Activated CD4-positive, alpha-beta T cell treated with anti-CD3 and anti-CD28 coated beads, Interleukin-2, amount 10 ng/mL, durations not matched to agents 24 days and 14 days (primary cell): ENCODE results near the gene TRAM1L1. TPM values are rescaled to one million over a fixed set of nuclear protein-coding genes. Genes with fewer than 3 reads are reported as not detected.
A peak's percentile ranks its signal among the peaks of the same experiment; 100 is the strongest.

Source experiments
- DNase-seq: peaks from one replicate; pipeline ENCODE4 v3.0.0; 2022
- H3K27ac Mint-ChIP-seq: one replicate; pipeline ENCODE4 v1.8.0; 2022; ENCODE audit warnings: mild to moderate bottlenecking, mixed read lengths
- H3K27me3 Mint-ChIP-seq: one replicate; pipeline ENCODE4 v1.8.0; 2022; ENCODE audit warnings: mixed read lengths
- H3K36me3 Mint-ChIP-seq: one replicate; pipeline ENCODE4 v1.8.0; 2022; ENCODE audit warnings: low read depth, mild to moderate bottlenecking, mixed read lengths
- H3K4me1 Mint-ChIP-seq: one replicate; pipeline ENCODE4 v1.8.0; 2021; ENCODE audit warnings: mixed read lengths
- H3K4me3 Mint-ChIP-seq: one replicate; pipeline ENCODE4 v1.8.0; 2022; ENCODE audit warnings: mild to moderate bottlenecking, moderate library complexity, mixed read lengths
- H3K9me3 Mint-ChIP-seq: one replicate; pipeline ENCODE4 v1.8.0; 2021; ENCODE audit warnings: mixed read lengths
- intact Hi-C: fragments of 100-400 bp; cut with micrococcal nuclease; formaldehyde crosslinking; loops from one replicate; pipeline ENCODE4 v1.15.1; 2023
- total RNA-seq: library from RNA; stranded (reverse); gene quantifications from 2 replicates; pipeline ENCODE4 v1.2.3, GENCODE V29; 2022

TRAM1L1 gene
- not detected in 2 replicates for total RNA-seq

DNA sequence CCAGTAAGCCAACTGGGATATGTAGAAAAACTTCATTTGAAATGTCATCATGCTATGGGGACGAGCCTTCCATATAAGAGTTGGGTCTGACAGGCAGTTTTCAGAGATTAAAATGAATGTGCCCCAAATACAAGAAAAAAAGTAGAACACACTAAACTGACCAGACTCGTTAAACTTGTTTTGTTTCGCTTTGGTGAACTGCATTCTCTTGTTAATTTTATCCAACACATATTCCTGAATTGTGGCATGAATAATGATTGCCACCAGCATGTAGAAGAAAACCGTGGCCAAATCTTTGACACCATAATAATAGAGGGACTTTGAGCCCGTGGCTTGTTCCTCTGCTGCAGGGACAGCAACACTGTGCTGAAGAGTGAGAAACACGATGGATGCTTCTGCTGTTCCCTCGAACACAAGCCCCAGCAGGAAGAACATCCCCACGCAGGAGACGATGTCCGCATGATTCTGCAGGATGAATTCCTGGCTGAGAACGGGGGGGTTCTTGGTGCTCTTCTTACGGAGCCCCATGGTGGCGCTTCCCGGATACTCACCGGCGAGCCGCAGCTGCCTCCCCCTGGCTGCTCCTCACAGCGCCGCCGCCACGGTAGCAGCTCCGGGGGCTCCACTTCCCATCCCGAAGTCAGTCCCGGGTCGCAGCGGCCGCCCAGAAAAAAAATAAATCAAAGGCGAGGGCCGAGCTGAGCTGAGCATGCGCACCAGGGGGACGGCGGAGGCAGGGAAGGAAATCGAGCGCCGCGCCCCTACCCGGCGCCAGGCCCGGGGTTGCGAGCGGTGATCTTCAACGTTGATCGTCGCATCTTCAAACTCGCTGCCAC is at the start of gene TRAM1L1:
TSS of gene TRAM1L1 (minus strand) at position 711 of the 836 bp plus-strand sequence. CDS start at position 528, 183 bp downstream.
- Mint-ChIP-seq H3K4me1 (no peaks in the 10 kb centered on the region), H3K36me3 (no peaks in the 10 kb centered on the region), H3K27ac (no peak within 1 kb of the TSS), H3K9me3 (no peaks in the 10 kb centered on the region), H3K4me3 (peak within 1 kb of the TSS; percentile 66), H3K27me3 (peaks cover 2% of the 10 kb centered on the region)
- peak; percentile 65 for DNase-seq
- intact Hi-C loops: no loop called here

DNA sequence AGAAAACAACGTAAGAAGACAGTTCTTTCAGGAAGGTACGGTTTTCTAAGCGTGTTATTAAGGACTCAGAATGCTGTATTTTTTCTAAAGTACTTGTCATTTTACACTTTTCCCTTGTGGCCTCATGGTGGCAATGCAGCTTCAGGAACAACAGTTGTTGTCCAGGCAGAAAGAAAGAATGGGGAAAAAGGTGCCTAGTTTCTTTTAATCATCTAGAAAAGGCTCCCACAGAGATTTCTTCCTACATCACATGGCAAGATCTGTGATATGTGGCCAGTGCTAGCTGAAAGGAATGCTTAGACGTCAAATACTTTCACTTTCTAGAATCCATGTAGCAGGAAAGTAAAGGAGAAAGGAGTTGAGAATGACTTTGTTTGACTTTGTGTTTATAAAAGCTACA is 49.0 kb upstream of the TRAM1L1 start:
- Mint-ChIP-seq H3K9me3 (no peaks in the 10 kb centered on the region), H3K27me3 (no peaks in the 10 kb centered on the region), H3K36me3 (no peaks in the 10 kb centered on the region), H3K4me3 (no peak overlapping the region), H3K4me1 (no peaks in the 10 kb centered on the region), H3K27ac (no peak overlapping the region)
- DNase-seq: no peak
- intact Hi-C loops: no loop called here

DNA sequence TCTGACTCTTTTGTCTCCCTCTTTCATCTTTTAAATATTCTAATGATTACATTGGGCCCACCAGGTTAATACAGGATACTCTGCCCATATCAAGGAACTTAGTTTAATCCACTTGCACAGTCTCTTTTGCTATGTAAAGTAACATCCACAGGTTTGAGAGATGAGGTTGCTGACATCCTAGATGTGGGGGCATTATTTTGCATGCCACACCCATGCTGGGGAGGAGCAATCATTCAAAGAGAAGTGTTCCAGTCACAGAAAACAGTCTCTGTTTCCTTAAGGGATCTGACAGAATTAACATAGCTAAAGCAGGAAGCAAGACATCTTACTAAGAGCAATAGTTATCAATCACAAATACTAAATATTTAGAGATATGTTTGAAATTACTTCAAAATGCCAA is 11.5 kb upstream of the TRAM1L1 start:
- H3K27ac Mint-ChIP-seq: no peak overlapping the region
- H3K27me3 Mint-ChIP-seq: no peaks in the 10 kb centered on the region
- no peak for DNase-seq
- H3K4me3 Mint-ChIP-seq: no peak overlapping the region
- H3K9me3 Mint-ChIP-seq: no peaks in the 10 kb centered on the region
- intact Hi-C loops: no loop called here
- H3K36me3 Mint-ChIP-seq: no peaks in the 10 kb centered on the region
- no peaks in the 10 kb centered on the region for H3K4me1 Mint-ChIP-seq

DNA sequence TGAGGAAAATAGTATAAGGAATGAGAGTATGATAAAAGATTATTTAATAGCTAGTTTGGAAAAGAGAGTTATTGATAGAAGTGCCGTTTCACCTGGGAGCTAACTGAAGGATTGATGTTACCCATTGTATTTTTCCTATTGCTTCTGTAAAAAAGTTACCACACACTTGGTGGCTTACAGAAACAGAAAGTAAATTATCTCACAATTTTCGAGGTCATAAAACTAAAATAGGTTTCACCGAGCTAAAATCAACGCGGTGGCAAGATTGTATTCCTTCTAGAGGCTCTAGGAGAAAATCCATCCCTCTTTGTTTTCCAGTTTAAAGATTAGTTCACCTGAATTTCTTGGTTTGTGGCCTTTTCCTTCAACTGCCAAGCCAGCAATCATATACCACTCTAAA is 11.1 kb upstream of the TRAM1L1 start:
- intact Hi-C loops: no loop called here
- Mint-ChIP-seq H3K9me3 (no peaks in the 10 kb centered on the region), H3K4me1 (no peaks in the 10 kb centered on the region), H3K27ac (no peak overlapping the region), H3K36me3 (no peaks in the 10 kb centered on the region), H3K27me3 (no peaks in the 10 kb centered on the region), H3K4me3 (no peak overlapping the region)
- no peak for DNase-seq

DNA sequence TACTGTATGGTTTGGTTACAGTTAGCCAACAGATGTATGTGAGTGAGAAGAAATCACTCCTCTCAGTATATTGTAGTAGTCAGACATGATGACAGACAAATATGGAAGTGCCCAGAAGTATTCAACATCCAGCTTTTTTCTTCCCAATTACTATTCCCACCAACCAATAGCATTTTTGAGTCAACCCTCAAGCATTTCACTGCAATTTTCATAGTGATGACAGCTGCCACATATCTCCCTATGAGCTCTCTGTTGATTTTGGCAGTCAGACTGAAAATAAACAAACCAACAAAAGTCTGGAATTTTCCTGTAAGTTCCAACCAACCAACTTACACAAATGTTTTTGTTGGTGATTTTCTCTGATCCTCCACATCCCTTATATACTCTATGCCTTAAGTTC is 8.2 kb upstream of the TRAM1L1 start:
- Mint-ChIP-seq H3K4me1 (no peaks in the 10 kb centered on the region), H3K27ac (no peak overlapping the region), H3K36me3 (no peaks in the 10 kb centered on the region), H3K9me3 (no peaks in the 10 kb centered on the region), H3K27me3 (no peaks in the 10 kb centered on the region), H3K4me3 (no peak overlapping the region)
- intact Hi-C loops: no loop called here
- no peak for DNase-seq

DNA sequence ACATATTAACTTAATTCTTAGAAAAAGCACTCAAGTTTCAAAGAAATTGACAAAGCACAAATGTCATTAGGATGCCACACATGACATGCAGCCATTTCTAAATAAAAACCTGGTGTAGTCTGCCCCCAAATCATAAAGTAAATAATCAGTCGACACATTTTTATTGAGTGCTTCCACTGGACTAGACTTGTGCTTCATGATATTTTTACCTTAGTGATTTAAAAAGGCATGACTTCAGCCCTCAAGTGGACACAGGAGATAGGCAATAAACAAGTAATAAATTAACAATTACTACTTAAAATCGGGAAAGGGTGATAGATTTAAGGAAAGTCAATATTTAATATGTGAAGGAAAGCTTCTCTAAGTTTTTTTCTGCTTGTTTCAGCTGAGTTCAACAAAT is 7.6 kb downstream of the TRAM1L1 start:
- no peaks in the 10 kb centered on the region for H3K4me1 Mint-ChIP-seq
- H3K27me3 Mint-ChIP-seq: no peaks in the 10 kb centered on the region
- no peak for DNase-seq
- intact Hi-C loops: no loop called here
- no peak overlapping the region for H3K4me3 Mint-ChIP-seq
- no peaks in the 10 kb centered on the region for H3K36me3 Mint-ChIP-seq
- no peak overlapping the region for H3K27ac Mint-ChIP-seq
- H3K9me3 Mint-ChIP-seq: no peaks in the 10 kb centered on the region

DNA sequence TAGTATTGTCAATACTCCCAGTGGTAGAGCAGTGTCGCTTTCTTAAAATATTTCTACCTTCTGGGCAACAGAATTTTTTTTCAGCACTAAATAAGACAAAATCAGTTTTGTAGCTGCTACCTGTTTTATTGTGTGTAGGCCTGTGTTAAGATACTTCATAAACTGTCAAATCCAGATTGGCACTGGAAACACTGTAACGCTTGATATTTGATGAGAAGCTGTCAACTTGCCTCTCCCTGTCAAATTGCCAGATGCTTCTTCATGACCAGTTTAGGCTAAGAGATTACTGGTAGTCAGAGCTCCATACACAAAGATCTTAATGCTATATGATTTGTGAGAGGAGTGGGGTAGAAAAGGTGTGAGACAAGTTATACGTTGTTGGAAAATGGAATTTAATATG is 17.3 kb downstream of the TRAM1L1 start:
- DNase-seq: no peak
- Mint-ChIP-seq H3K27me3 (no peaks in the 10 kb centered on the region), H3K27ac (no peak overlapping the region), H3K9me3 (no peaks in the 10 kb centered on the region), H3K36me3 (no peaks in the 10 kb centered on the region), H3K4me1 (no peaks in the 10 kb centered on the region), H3K4me3 (no peak overlapping the region)
- intact Hi-C loops: no loop called here

DNA sequence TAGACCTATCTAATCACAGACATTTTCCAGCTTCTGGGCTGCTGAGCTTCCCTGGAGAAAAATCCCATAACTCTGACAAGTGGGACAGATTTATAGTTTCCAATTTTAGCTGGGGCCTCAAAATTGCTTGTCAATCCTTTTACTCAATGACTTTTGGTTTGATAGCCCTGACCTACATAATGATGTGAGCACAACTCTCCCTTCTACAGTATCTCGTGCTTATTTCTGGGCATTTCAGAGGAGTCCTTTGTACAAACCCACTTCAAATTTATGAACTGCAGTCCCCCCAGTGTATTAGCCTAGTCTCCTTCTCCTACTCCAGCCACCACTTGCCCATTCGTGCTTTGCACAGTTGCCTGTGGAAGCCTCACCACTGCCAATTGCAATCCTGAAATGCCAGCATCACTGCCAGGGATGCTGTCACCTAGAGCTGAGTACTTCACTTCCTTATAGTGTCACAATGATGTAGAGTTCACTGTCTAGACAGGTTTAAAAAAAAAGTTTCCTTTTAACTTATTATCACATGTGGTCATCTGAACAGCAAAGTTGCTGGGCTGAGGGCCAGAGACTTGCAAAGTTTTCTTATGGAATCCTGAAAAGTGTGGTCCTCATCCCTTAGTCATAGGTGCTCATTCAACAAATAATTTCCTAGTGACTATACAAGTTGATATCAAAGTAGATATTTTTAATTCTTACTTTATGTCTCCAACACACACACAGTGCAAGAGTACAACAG is 21.2 kb downstream of the TRAM1L1 start:
- Mint-ChIP-seq H3K27me3 (no peaks in the 10 kb centered on the region), H3K4me3 (no peak overlapping the region), H3K27ac (no peak overlapping the region), H3K4me1 (no peaks in the 10 kb centered on the region), H3K36me3 (no peaks in the 10 kb centered on the region), H3K9me3 (no peaks in the 10 kb centered on the region)
- intact Hi-C loops: no loop called here
- DNase-seq: no peak

DNA sequence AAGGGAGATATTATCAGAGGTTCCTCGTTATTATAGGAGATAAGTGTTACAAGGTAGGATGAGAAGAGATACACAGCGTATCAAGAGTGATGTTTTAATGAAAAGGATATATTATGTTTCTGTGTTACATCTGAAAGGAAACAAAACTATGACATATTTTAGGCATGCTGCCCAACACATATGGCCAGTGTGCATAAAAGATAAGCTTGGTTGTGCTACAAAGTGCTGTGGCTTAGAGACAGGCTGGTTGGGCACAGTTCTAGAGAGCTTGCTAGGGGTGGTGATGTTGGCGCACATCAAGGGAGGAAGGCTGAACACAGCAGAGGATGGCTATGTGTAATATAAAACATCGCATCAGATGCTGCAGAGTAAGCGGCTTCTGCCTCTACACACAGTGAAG is 42.4 kb downstream of the TRAM1L1 start:
- H3K27ac Mint-ChIP-seq: no peak overlapping the region
- no peaks in the 10 kb centered on the region for H3K4me1 Mint-ChIP-seq
- H3K9me3 Mint-ChIP-seq: no peaks in the 10 kb centered on the region
- intact Hi-C loops: no loop called here
- H3K36me3 Mint-ChIP-seq: no peaks in the 10 kb centered on the region
- no peaks in the 10 kb centered on the region for H3K27me3 Mint-ChIP-seq
- DNase-seq: no peak
- no peak overlapping the region for H3K4me3 Mint-ChIP-seq
